Uterus (tissue), 2 donors: Measurements from ENCODE around the gene SLC25A48.

ENCODE experiments used
- POLR2A ChIP-seq, 2 donors: fragments of 450-650 bp; IDR thresholded peaks; one replicate each; pipeline ENCODE4 v1.6.1; 2016; ENCODE audit warnings: antibody characterized with exemption in 2 of 2, mild to moderate bottlenecking in 1 of 2, moderate library complexity in 1 of 2
- TF ChIP-seq, protein P1 (sequence below), 4 experiments: fragments of 200-600 bp in 2 of 4; fragments of 450-650 bp in 2 of 4; sonication (generic) in 2 of 4; IDR thresholded peaks; one replicate each; pipeline ENCODE4 v1.5.1; 2016 to 2019; ENCODE audit warnings: antibody characterized with exemption in 4 of 4, mild to moderate bottlenecking in 2 of 4, moderate library complexity in 1 of 4

DNA sequence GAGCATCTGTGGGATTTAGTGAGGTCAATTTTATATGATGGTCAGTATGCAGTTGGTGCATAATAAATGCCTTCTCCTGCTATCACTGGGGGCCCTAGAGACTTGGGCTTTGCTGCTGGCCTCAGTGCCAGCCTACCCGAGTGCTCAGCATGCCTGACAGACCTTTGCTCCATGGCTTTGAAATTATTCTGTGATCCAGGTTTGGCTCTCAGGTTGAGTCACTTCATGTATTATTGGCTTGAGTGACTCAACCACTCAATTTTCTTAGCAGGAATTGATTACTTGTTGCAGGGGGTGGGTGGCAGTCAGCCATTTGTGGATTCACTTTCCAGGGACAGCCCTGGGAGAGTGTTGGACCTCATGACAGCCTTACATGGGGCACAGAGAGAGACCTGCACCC is 13.5 kb downstream of the SLC25A48 start:
- no peak for TF ChIP-seq POLR2A (IDR thresholded peaks at IDR 0.05)
- TF ChIP-seq, protein P1, sequence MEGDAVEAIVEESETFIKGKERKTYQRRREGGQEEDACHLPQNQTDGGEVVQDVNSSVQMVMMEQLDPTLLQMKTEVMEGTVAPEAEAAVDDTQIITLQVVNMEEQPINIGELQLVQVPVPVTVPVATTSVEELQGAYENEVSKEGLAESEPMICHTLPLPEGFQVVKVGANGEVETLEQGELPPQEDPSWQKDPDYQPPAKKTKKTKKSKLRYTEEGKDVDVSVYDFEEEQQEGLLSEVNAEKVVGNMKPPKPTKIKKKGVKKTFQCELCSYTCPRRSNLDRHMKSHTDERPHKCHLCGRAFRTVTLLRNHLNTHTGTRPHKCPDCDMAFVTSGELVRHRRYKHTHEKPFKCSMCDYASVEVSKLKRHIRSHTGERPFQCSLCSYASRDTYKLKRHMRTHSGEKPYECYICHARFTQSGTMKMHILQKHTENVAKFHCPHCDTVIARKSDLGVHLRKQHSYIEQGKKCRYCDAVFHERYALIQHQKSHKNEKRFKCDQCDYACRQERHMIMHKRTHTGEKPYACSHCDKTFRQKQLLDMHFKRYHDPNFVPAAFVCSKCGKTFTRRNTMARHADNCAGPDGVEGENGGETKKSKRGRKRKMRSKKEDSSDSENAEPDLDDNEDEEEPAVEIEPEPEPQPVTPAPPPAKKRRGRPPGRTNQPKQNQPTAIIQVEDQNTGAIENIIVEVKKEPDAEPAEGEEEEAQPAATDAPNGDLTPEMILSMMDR (IDR thresholded peaks at IDR 0.05) = no peak
